Glutamatergic neuron (in vitro differentiated cells): Measurements from ENCODE around the gene SPATA9. TPM values are rescaled to one million over a fixed set of nuclear protein-coding genes. Genes with fewer than 3 reads are reported as not detected.

Experiments used
- DNase-seq: peaks from one replicate; pipeline ENCODE4 v3.0.0; 2022
- H3K27ac Mint-ChIP-seq: one replicate; pipeline ENCODE4 v1.8.0; 2020; ENCODE audit warnings: mild to moderate bottlenecking, mixed read lengths, inconsistent platforms; ENCODE audit not compliant: unreplicated experiment
- H3K27me3 Mint-ChIP-seq: one replicate; pipeline ENCODE4 v1.8.0; 2020; ENCODE audit warnings: mild to moderate bottlenecking, moderate library complexity, mixed read lengths, inconsistent platforms; ENCODE audit not compliant: unreplicated experiment
- H3K36me3 Mint-ChIP-seq: one replicate; pipeline ENCODE4 v1.8.0; 2020; ENCODE audit warnings: mild to moderate bottlenecking, mixed read lengths, inconsistent platforms; ENCODE audit not compliant: unreplicated experiment
- H3K4me1 Mint-ChIP-seq: one replicate; pipeline ENCODE4 v1.8.0; 2020; ENCODE audit warnings: mild to moderate bottlenecking, low read depth, mixed read lengths, inconsistent platforms; ENCODE audit not compliant: unreplicated experiment
- H3K4me3 Mint-ChIP-seq: one replicate; pipeline ENCODE4 v1.8.0; 2020; ENCODE audit warnings: mild to moderate bottlenecking, mixed read lengths, inconsistent platforms; ENCODE audit not compliant: unreplicated experiment
- H3K9me3 Mint-ChIP-seq: one replicate; pipeline ENCODE4 v1.8.0; 2020; ENCODE audit warnings: mild to moderate bottlenecking, moderate library complexity, mixed read lengths, inconsistent platforms; ENCODE audit not compliant: unreplicated experiment
- total RNA-seq: library from RNA; stranded (reverse); fragmentation: NEBNext Ultra II Directional; extraction: Animal tissue kit (Norgen Biotek cat#: 25700); gene quantifications from one replicate; pipeline ENCODE4 v1.2.1, GENCODE V29; 2021; ENCODE audit not compliant: unreplicated experiment
- TF ChIP-seq, protein P1 (sequence below): fragments of 200-600 bp; sonication (generic); IDR thresholded peaks from one replicate; pipeline ENCODE4 v1.5.0; 2021; ENCODE audit not compliant: partially characterized antibody, unreplicated experiment

The SPATA9 gene
- total RNA-seq, 1 donor from 2014 or later = not detected

DNA sequence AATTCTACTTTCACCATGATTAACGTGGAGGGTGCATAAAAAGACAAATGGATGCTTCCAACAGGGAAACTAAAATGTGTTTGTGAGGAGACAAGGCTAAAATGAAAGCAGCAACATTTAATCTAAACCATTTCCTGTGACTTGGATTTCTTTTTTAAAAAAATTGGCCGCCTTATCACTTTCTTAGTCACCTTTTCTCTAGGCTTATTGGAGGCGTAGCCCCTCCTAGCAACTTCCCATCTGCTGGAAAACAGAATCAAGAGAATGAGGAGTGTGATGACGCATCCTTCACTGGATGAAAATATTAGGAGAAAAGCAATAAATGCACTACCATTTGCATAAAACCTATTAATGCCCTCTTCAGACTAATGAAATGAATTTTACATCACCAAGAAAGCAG lies 63.7 kb downstream of the SPATA9 start:
- Mint-ChIP-seq H3K36me3 (no peaks in the 10 kb centered on the region), H3K4me1 (peaks cover 10% of the 10 kb centered on the region), H3K27ac (peak overlapping the region; percentile 17), H3K9me3 (peaks cover 11% of the 10 kb centered on the region), H3K4me3 (peak overlapping the region; percentile 89), H3K27me3 (peaks cover 19% of the 10 kb centered on the region)
- DNase-seq = no peak
- TF ChIP-seq, protein P1, sequence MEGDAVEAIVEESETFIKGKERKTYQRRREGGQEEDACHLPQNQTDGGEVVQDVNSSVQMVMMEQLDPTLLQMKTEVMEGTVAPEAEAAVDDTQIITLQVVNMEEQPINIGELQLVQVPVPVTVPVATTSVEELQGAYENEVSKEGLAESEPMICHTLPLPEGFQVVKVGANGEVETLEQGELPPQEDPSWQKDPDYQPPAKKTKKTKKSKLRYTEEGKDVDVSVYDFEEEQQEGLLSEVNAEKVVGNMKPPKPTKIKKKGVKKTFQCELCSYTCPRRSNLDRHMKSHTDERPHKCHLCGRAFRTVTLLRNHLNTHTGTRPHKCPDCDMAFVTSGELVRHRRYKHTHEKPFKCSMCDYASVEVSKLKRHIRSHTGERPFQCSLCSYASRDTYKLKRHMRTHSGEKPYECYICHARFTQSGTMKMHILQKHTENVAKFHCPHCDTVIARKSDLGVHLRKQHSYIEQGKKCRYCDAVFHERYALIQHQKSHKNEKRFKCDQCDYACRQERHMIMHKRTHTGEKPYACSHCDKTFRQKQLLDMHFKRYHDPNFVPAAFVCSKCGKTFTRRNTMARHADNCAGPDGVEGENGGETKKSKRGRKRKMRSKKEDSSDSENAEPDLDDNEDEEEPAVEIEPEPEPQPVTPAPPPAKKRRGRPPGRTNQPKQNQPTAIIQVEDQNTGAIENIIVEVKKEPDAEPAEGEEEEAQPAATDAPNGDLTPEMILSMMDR = no peak

DNA sequence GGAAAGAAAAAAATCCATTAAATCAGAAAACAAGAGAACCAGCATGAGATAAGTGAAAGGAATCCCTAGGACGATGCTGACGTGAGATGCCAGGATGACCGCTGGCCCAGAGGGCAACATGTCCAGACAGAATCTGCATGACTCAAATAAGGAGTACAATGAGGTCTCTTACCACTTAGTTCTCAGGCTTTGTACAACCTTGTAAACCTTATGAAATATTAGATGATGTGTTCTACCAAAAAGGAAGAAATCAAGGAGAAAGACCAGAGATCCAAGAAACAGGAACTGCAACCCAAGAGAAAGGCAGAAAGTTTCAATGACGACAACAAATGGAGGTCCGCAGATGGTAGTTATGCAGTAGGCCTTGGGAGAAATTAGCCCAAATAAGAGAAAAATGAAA lies 65.7 kb downstream of the SPATA9 start:
- no peak for DNase-seq
- Mint-ChIP-seq H3K27me3 (peaks cover 21% of the 10 kb centered on the region), H3K4me3 (no peak overlapping the region), H3K36me3 (no peaks in the 10 kb centered on the region), H3K4me1 (peaks cover 10% of the 10 kb centered on the region), H3K27ac (no peak overlapping the region), H3K9me3 (peaks cover 11% of the 10 kb centered on the region)
- TF ChIP-seq, protein P1 = no peak

DNA sequence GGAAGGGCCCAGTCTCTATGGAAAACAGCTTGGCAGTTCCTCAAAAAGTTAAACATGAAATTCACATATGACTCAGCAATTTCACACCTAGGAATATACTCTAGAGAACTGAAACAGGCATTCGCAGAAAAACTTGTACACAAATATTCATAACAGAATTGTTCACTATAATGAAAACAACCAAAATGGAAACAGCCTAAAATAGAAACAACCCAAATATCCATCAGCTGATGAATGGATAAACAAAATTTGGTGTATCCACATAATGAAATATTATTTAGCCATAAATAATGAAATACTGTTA lies 67.7 kb downstream of the SPATA9 start:
- Mint-ChIP-seq H3K36me3 (no peaks in the 10 kb centered on the region), H3K27ac (no peak overlapping the region), H3K4me3 (no peak overlapping the region), H3K4me1 (peaks cover 5% of the 10 kb centered on the region), H3K9me3 (peaks cover 7% of the 10 kb centered on the region), H3K27me3 (peaks cover 17% of the 10 kb centered on the region)
- TF ChIP-seq, protein P1 = no peak
- no peak for DNase-seq

DNA sequence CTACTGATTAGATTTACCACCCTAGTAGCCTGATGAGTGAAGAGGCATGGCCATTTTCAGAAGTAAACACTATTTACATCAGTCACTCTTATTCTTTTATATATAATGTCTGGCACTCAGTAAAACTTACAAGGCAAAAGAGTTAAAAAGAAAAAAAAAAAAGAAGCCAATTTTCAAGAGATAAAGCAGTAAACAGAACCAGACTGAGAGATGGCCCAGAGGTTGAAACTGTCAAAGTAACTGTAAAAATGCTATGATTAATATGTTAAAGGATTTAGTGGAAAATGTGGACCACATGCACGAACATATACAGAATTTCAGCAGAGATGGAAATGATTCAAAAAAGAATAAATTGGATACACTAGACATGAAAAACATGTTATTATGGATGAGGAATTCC lies 69.3 kb downstream of the SPATA9 start:
- Mint-ChIP-seq H3K27me3 (peaks cover 4% of the 10 kb centered on the region), H3K27ac (no peak overlapping the region), H3K36me3 (no peaks in the 10 kb centered on the region), H3K4me1 (no peaks in the 10 kb centered on the region), H3K9me3 (peaks cover 1% of the 10 kb centered on the region), H3K4me3 (no peak overlapping the region)
- TF ChIP-seq, protein P1 = no peak
- no peak for DNase-seq

DNA sequence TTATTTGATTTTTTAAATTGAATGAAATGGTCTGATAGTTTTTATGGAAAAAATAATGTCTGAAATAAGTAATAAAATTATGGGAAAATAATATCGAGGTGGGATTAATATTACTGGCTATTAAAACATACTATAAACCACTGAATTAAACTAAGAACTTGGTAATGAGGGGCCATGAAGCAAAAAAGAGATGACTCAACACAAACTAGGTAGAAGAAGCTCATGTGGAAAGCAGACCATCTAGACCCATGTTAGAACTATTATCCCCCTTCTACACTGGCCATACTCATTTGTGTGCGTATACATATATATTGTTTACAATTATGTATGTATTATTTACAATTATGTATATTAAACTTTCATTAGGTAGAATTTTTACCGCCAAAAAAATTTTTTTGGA lies 71.4 kb downstream of the SPATA9 start:
- no peak for DNase-seq
- Mint-ChIP-seq H3K36me3 (no peaks in the 10 kb centered on the region), H3K27ac (no peak overlapping the region), H3K27me3 (peaks cover 2% of the 10 kb centered on the region), H3K9me3 (peaks cover 1% of the 10 kb centered on the region), H3K4me3 (no peak overlapping the region), H3K4me1 (no peaks in the 10 kb centered on the region)
- TF ChIP-seq, protein P1 = no peak
